ENCODE measurements around the gene STK31.
"Not testable (repeated sequence)": the region's sequence is repeated elsewhere in the genome, so short reads cannot be mapped to it uniquely, and the experiment has no call there.

Gene STK31

DNA sequence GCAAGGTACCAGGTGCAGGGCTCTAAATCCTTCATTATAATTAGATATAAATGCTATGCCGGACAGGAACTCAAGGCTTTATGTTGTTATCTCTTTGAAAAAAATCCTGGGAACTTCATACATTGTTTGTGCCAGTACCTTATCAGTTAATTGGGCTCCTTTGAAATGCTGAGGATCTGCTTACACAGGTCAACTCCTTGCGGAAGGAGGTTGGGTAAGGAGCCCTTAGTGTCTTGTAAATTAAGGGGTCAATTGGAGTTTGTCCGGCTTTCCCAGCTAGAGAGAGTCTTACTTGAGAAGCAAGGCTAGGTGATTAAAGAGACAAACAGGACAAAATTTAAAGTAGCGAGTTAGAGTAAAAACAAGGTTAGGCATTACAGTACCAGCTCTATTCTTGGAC is 14.1 kb downstream of the STK31 start:
- H3K27me3 ChIP-seq (replicated peaks in 2 of 5; ENCODE audit: control insufficient read depth in 4 of 5, insufficient read depth in 5 of 5, low read length in 4 of 5); H3K4me1 ChIP-seq (ENCODE audit: control extremely low read depth in 1 of 4, control insufficient read depth in 4 of 4, insufficient read depth in 4 of 4, low read length in 3 of 4); H3K27ac ChIP-seq (ENCODE audit: insufficient read depth in 1 of 2, low read depth in 1 of 2, low read length in 2 of 2, poor library complexity in 1 of 2, severe bottlenecking in 2 of 2); H3K9me3 ChIP-seq (ENCODE audit: control extremely low read depth in 1 of 5, control insufficient read depth in 4 of 5, insufficient read depth in 2 of 5, low read depth in 1 of 5, low read length in 4 of 5); H3K36me3 ChIP-seq (ENCODE audit: control insufficient read depth in 4 of 4, insufficient read depth in 4 of 4, low read length in 3 of 4); POLR2A ChIA-PET; H3K4me3 ChIP-seq (ENCODE audit: control insufficient read depth in 1 of 7, extremely low read depth in 1 of 7, insufficient read depth in 4 of 7, low read depth in 2 of 7, low read length in 6 of 7); DNase-seq: not testable (repeated sequence)
- 100% methylated on average over 1 of the region's 4 CpGs for whole genome bisulfite sequencing (ENCODE audit: insufficient coverage)
- CTCF ChIA-PET: interaction anchor here (0.8 to 1.2 kb wide), 2 partner anchors 9 to 11 kb away, joined by 3 read pairs; no protein-coding TSS in a partner anchor

GRCh38 chr7:23742051-23742450 is 32.0 kb downstream of the STK31 start:
- no peak for DNase-seq
- Histone ChIP-seq H3K9me3 (ENCODE audit: control extremely low read depth in 1 of 5, control insufficient read depth in 4 of 5, insufficient read depth in 2 of 5, low read depth in 1 of 5, low read length in 4 of 5) (peaks cover 1 to 37% (median 20%) of the 10 kb centered on the region in 5 experiments), H3K36me3 (ENCODE audit: control insufficient read depth in 4 of 4, insufficient read depth in 4 of 4, low read length in 3 of 4) (no peaks in the 10 kb centered on the region), H3K4me3 (ENCODE audit: control insufficient read depth in 1 of 7, extremely low read depth in 1 of 7, insufficient read depth in 4 of 7, low read depth in 2 of 7, low read length in 6 of 7) (no peak overlapping the region), H3K4me1 (ENCODE audit: control extremely low read depth in 1 of 4, control insufficient read depth in 4 of 4, insufficient read depth in 4 of 4, low read length in 3 of 4) (no peaks in the 10 kb centered on the region), H3K27me3 (replicated peaks in 2 of 5; ENCODE audit: control insufficient read depth in 4 of 5, insufficient read depth in 5 of 5, low read length in 4 of 5) (no peaks in the 10 kb centered on the region), H3K27ac (ENCODE audit: insufficient read depth in 1 of 2, low read depth in 1 of 2, low read length in 2 of 2, poor library complexity in 1 of 2, severe bottlenecking in 2 of 2) (no peak overlapping the region)
- CTCF ChIA-PET: interaction anchor here (1.5 kb wide), 1 partner anchor 16 kb away, joined by 3 read pairs; no protein-coding TSS in a partner anchor
- POLR2A ChIA-PET: no interaction called here

DNA sequence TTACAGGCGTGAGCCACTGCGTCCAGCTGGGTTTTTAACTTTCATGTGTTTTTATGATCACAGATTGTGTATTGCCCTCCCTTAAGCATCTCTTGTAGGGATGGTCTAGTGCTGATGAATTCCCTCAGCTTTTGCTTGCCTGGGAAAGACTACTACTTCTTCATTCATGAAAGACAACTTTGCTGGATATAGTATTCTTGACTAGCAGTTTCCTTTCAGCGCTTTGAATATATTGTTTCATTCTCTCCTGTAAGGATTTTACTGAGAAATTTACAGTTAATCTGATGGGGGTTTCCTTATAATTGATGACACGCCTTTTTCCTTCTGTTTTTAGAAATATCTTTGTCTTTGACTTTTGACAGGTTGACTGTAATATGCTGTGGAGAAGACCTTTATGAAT is 33.2 kb downstream of the STK31 start:
- H3K4me3 ChIP-seq (ENCODE audit: control insufficient read depth in 1 of 7, extremely low read depth in 1 of 7, insufficient read depth in 4 of 7, low read depth in 2 of 7, low read length in 6 of 7): no peak overlapping the region
- no peaks in the 10 kb centered on the region for H3K4me1 ChIP-seq (ENCODE audit: control extremely low read depth in 1 of 4, control insufficient read depth in 4 of 4, insufficient read depth in 4 of 4, low read length in 3 of 4)
- peak; percentile 14 to 40 (median 29) for DNase-seq
- no peaks in the 10 kb centered on the region for H3K36me3 ChIP-seq (ENCODE audit: control insufficient read depth in 4 of 4, insufficient read depth in 4 of 4, low read length in 3 of 4)
- peaks cover 2 to 37% (median 20%) of the 10 kb centered on the region in 5 experiments for H3K9me3 ChIP-seq (ENCODE audit: control extremely low read depth in 1 of 5, control insufficient read depth in 4 of 5, insufficient read depth in 2 of 5, low read depth in 1 of 5, low read length in 4 of 5)
- H3K27ac ChIP-seq (ENCODE audit: insufficient read depth in 1 of 2, low read depth in 1 of 2, low read length in 2 of 2, poor library complexity in 1 of 2, severe bottlenecking in 2 of 2): no peak overlapping the region
- H3K27me3 ChIP-seq (replicated peaks in 2 of 5; ENCODE audit: control insufficient read depth in 4 of 5, insufficient read depth in 5 of 5, low read length in 4 of 5): no peaks in the 10 kb centered on the region
- ChIA-PET POLR2A (no interaction called here), CTCF (interaction anchor here (1.5 kb wide), 1 partner anchor 9 kb away, joined by 3 read pairs; no protein-coding TSS in a partner anchor)
- 100% methylated on average over 3 of the region's 4 CpGs for WGBS (ENCODE audit: insufficient coverage)

- ChIA-PET CTCF (no interaction called here), POLR2A (no interaction called here)
- no CpG with 5 or more reads among the region's 1 CpG for WGBS (ENCODE audit: insufficient coverage)
Measured at GRCh38 chr7:23746629-23747028, 36.6 kb downstream of the STK31 start.

DNA sequence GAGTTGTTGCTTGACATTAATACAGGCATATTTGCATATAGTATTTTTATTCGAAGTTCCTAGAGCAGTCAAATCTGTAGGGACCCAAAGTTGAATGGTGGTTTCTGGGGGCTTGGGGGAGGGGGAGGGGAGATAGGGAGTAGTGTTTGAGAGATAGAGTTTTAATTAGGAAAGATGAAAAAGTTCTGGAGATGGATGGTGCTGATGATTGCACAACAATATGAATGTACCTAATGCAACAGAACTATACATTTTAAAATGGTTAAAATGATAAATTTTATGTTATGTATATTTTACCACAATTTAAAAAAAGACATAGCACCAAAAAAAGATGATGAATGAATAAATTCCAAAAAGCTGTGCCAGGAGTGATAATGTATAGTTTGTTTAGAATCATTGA is 41.8 kb downstream of the STK31 start:
- Histone ChIP-seq H3K9me3 (ENCODE audit: control extremely low read depth in 1 of 5, control insufficient read depth in 4 of 5, insufficient read depth in 2 of 5, low read depth in 1 of 5, low read length in 4 of 5) (peaks cover 0 to 8% (median 0%) of the 10 kb centered on the region in 5 experiments), H3K36me3 (ENCODE audit: control insufficient read depth in 4 of 4, insufficient read depth in 4 of 4, low read length in 3 of 4) (no peaks in the 10 kb centered on the region), H3K4me1 (ENCODE audit: control extremely low read depth in 1 of 4, control insufficient read depth in 4 of 4, insufficient read depth in 4 of 4, low read length in 3 of 4) (no peaks in the 10 kb centered on the region), H3K27me3 (replicated peaks in 2 of 5; ENCODE audit: control insufficient read depth in 4 of 5, insufficient read depth in 5 of 5, low read length in 4 of 5) (no peaks in the 10 kb centered on the region), H3K4me3 (ENCODE audit: control insufficient read depth in 1 of 7, extremely low read depth in 1 of 7, insufficient read depth in 4 of 7, low read depth in 2 of 7, low read length in 6 of 7) (no peak overlapping the region), H3K27ac (ENCODE audit: insufficient read depth in 1 of 2, low read depth in 1 of 2, low read length in 2 of 2, poor library complexity in 1 of 2, severe bottlenecking in 2 of 2) (no peak overlapping the region)
- no peak for DNase-seq
- ChIA-PET POLR2A (no interaction called here), CTCF (interaction anchor here (1.0 kb wide), 1 partner anchor 8 kb away, joined by 3 read pairs; no protein-coding TSS in a partner anchor)
- WGBS (ENCODE audit: insufficient coverage): 100% methylated on average over 1 of the region's 1 CpG

More at GRCh38 chr7:23746629-23747028, 36.6 kb downstream of the STK31 start:
- Histone ChIP-seq H3K27ac (ENCODE audit: insufficient read depth in 1 of 2, low read depth in 1 of 2, low read length in 2 of 2, poor library complexity in 1 of 2, severe bottlenecking in 2 of 2) (no peak overlapping the region), H3K36me3 (ENCODE audit: control insufficient read depth in 4 of 4, insufficient read depth in 4 of 4, low read length in 3 of 4) (no peaks in the 10 kb centered on the region), H3K4me3 (ENCODE audit: control insufficient read depth in 1 of 7, extremely low read depth in 1 of 7, insufficient read depth in 4 of 7, low read depth in 2 of 7, low read length in 6 of 7) (no peak overlapping the region), H3K4me1 (ENCODE audit: control extremely low read depth in 1 of 4, control insufficient read depth in 4 of 4, insufficient read depth in 4 of 4, low read length in 3 of 4) (no peaks in the 10 kb centered on the region), H3K27me3 (replicated peaks in 2 of 5; ENCODE audit: control insufficient read depth in 4 of 5, insufficient read depth in 5 of 5, low read length in 4 of 5) (no peaks in the 10 kb centered on the region), H3K9me3 (ENCODE audit: control extremely low read depth in 1 of 5, control insufficient read depth in 4 of 5, insufficient read depth in 2 of 5, low read depth in 1 of 5, low read length in 4 of 5) (peaks cover 3 to 36% (median 20%) of the 10 kb centered on the region in 5 experiments)
- DNase-seq: no peak

DNA sequence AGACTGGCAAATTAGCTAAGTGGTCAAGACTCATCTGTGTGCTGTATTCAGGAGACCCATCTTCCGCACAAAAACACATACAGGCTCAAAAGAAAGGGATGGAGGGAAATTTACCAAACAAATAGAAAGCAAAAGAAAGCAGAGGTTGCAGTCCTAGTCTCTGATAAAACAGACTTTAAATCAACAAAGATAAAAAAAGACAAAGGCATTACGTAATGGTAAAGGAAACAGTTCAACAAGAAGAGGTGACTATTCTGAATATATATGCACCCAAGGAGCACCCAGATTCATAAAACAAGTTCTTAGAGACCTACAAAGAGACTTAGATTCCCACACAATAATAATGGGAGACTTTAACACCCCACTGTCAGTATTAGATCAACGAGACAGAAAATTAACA is 48.8 kb downstream of the STK31 start:
- not testable (repeated sequence) for H3K36me3 ChIP-seq (ENCODE audit: control insufficient read depth in 4 of 4, insufficient read depth in 4 of 4, low read length in 3 of 4)

DNA sequence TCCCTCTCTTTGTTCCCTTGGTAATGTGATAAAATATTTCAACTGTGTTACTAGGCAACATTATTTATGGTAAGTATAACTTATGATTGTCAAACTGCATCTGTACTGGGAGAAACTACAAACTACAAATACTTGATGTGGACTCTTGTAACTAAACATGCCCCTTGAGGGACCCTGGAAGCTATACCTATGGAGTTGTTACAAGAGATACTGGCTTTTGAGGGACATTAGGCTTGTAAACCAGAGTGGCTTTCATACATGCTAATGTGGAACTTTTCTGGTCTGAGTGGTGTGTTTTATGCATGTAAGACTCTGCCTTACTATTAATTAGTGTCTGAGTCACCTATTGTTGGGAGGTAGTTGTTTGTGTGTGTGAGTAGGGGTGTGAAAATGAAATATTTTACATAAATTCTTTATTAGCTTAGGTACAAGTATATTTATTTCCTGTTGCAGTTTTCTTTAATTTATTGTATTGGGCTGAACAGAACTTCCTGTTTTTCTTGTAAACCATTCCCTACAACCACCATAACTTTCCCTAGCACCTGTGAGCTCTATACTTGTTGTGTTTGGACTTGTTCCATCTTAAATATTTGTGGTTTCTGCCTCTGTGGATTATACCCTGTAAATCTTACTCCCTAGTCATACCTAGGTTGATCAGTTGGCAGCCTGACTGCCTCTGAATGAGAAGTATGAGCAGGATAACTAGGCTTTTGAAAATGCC is 49.8 kb downstream of the STK31 start:
- Histone ChIP-seq H3K27ac (ENCODE audit: insufficient read depth in 1 of 2, low read depth in 1 of 2, low read length in 2 of 2, poor library complexity in 1 of 2, severe bottlenecking in 2 of 2) (peak overlapping the region in 1 of 2 experiments; percentile 59), H3K9me3 (ENCODE audit: control extremely low read depth in 1 of 5, control insufficient read depth in 4 of 5, insufficient read depth in 2 of 5, low read depth in 1 of 5, low read length in 4 of 5) (peaks cover 0 to 3% (median 0%) of the 10 kb centered on the region in 5 experiments), H3K36me3 (ENCODE audit: control insufficient read depth in 4 of 4, insufficient read depth in 4 of 4, low read length in 3 of 4) (no peaks in the 10 kb centered on the region), H3K4me1 (ENCODE audit: control extremely low read depth in 1 of 4, control insufficient read depth in 4 of 4, insufficient read depth in 4 of 4, low read length in 3 of 4) (peaks cover 3 to 16% (median 9%) of the 10 kb centered on the region in 4 experiments), H3K27me3 (replicated peaks in 2 of 5; ENCODE audit: control insufficient read depth in 4 of 5, insufficient read depth in 5 of 5, low read length in 4 of 5) (no peaks in the 10 kb centered on the region), H3K4me3 (ENCODE audit: control insufficient read depth in 1 of 7, extremely low read depth in 1 of 7, insufficient read depth in 4 of 7, low read depth in 2 of 7, low read length in 6 of 7) (peak overlapping the region in 1 of 7 experiments; percentile 19)
- ChIA-PET POLR2A (no interaction called here), CTCF (no interaction called here)
- DNase-seq: peak; percentile 19 to 70 (median 48)

More for the DNA sequence above, 48.8 kb downstream of the STK31 start:
- POLR2A ChIA-PET; H3K27ac ChIP-seq (ENCODE audit: insufficient read depth in 1 of 2, low read depth in 1 of 2, low read length in 2 of 2, poor library complexity in 1 of 2, severe bottlenecking in 2 of 2); DNase-seq; H3K27me3 ChIP-seq (replicated peaks in 2 of 5; ENCODE audit: control insufficient read depth in 4 of 5, insufficient read depth in 5 of 5, low read length in 4 of 5); H3K4me3 ChIP-seq (ENCODE audit: control insufficient read depth in 1 of 7, extremely low read depth in 1 of 7, insufficient read depth in 4 of 7, low read depth in 2 of 7, low read length in 6 of 7); H3K9me3 ChIP-seq (ENCODE audit: control extremely low read depth in 1 of 5, control insufficient read depth in 4 of 5, insufficient read depth in 2 of 5, low read depth in 1 of 5, low read length in 4 of 5): not testable (repeated sequence)
- peaks cover 3 to 16% (median 9%) of the 10 kb centered on the region in 4 experiments for H3K4me1 ChIP-seq (ENCODE audit: control extremely low read depth in 1 of 4, control insufficient read depth in 4 of 4, insufficient read depth in 4 of 4, low read length in 3 of 4)
- WGBS (ENCODE audit: insufficient coverage): 100% methylated on average over 1 of the region's 3 CpGs
- CTCF ChIA-PET: interaction anchor here (1.2 kb wide), 1 partner anchor 17 kb away, joined by 3 read pairs; no protein-coding TSS in a partner anchor
